ENCODE measurements around the gene STXBP6. TPM values are rescaled to one million over a fixed set of nuclear protein-coding genes. Genes with fewer than 3 reads are reported as not detected.
A peak's percentile ranks its signal among the peaks of the same experiment; 100 is the strongest.

The STXBP6 gene
- total RNA-seq, 1 experiment from 2014 or later, result 5.3 TPM

DNA sequence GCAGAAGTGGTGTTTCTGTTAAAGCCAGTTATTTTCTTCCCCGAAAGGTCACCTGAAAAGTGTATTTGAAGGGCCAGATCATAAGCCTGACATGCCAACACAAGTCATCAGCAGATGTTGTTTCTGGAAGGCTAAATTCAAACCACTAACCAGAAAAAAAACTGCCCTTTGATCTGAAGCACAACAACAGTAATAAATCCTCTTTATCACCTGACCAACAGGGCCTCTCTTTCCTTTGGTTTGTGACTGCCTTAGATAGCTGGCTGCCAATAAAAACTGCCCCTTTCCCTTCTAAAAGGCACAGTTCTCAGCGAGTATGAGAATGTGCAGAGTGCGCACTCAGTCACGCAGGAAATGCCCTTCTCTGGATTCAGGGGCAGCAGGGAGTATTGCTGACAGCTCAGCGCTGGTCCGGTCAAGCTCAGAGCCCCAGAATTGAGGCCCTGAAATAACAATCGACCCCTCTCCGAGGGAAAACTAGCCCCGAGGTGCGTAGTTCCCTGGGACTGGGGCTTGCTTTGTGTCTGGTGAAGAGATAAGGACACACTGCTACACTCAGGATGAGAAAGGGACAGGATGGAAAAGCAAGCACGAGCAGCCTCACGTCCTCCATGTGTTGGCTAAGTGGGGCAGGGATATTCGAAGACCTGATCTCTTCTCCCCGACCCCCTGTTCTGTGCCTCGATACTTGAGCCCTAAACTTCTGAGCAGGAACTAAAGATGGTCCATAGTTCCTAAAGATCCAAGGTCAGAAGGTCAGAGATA lies 231.7 kb downstream of the STXBP6 start:
- H3K27ac ChIP-seq (ENCODE audit: low read depth, low read length, poor library complexity, severe bottlenecking), result no peak overlapping the region
- intact Hi-C loops (cut with micrococcal nuclease; ENCODE audit: unreplicated experiment), result no loop called here
- DNase-seq (ENCODE audit: low spot score), result no peak
- ChIA-PET POLR2A (ENCODE audit: low non-redundant PET) (no interaction called here), CTCF (interaction anchor here (0.6 kb wide), 1 partner anchor 12 kb away, joined by 3 read pairs; no protein-coding TSS in a partner anchor)
- TF ChIP-seq, protein P1, sequence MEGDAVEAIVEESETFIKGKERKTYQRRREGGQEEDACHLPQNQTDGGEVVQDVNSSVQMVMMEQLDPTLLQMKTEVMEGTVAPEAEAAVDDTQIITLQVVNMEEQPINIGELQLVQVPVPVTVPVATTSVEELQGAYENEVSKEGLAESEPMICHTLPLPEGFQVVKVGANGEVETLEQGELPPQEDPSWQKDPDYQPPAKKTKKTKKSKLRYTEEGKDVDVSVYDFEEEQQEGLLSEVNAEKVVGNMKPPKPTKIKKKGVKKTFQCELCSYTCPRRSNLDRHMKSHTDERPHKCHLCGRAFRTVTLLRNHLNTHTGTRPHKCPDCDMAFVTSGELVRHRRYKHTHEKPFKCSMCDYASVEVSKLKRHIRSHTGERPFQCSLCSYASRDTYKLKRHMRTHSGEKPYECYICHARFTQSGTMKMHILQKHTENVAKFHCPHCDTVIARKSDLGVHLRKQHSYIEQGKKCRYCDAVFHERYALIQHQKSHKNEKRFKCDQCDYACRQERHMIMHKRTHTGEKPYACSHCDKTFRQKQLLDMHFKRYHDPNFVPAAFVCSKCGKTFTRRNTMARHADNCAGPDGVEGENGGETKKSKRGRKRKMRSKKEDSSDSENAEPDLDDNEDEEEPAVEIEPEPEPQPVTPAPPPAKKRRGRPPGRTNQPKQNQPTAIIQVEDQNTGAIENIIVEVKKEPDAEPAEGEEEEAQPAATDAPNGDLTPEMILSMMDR (conservative IDR thresholded peaks at IDR 0.05; ENCODE audit: low read depth, low read length), result no peak
- no peak for TF ChIP-seq EZH2 (IDR thresholded peaks at IDR 0.05; ENCODE audit: borderline replicate concordance, low read depth, low read length, poor library complexity, severe bottlenecking)
- no peaks in the 10 kb centered on the region for H3K36me3 ChIP-seq (ENCODE audit: insufficient read depth, low read length, poor library complexity, severe bottlenecking)
- H3K4me1 ChIP-seq (ENCODE audit: insufficient read depth, low read length, poor library complexity, severe bottlenecking), result no peaks in the 10 kb centered on the region
- no peak overlapping the region for H3K4me3 ChIP-seq (ENCODE audit: low read depth, low read length, poor library complexity, severe bottlenecking)
- no peaks in the 10 kb centered on the region for H3K9me3 ChIP-seq (ENCODE audit: low read depth, low read length, poor library complexity, severe bottlenecking)
- H3K27me3 ChIP-seq (replicated peaks; ENCODE audit: insufficient read depth, low read depth, low read length, poor library complexity), result peaks cover 5% of the 10 kb centered on the region
- no TSS peak for BruUV-seq (replicated peaks)

DNA sequence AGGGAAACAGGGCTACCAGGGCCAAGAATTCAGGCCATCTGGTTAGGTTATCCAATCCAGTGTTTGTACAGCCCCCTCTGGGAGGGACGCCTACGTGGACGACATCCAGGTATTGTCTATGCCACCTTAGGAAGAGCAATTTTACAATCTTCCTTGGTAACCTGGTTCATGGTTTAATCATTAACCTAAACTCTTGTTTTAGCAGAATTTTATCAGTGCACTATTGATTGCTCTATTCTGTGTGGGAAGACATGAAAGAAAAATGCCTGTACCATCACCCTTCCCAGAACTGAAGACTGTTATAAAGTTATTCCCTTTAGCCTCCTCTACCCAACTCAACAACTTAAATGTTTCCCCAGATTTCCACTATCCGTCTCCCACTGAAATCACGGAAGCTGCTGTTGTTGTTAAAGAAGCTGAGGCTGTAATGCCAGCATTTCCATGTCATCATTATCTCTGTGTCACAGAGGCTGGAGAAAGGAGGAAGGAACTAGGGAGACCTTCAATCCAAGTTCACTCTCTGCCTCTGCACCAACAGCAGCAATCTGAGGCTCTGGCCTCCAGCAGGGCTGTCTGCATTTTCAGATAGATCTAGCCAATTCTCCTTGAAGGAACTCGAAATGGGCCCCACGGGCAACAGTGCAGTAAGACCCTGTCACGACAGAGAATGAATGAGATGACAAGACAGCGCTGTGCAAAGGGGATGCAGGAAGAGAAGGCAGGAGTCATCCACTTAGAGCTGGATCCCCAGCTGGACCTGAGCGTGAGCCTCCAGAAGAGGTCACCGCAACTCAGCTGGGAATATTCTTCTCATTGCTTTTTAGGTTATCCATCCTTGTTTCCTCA lies 232.5 kb downstream of the STXBP6 start:
- no peak for DNase-seq (ENCODE audit: low spot score)
- H3K27ac ChIP-seq (ENCODE audit: low read depth, low read length, poor library complexity, severe bottlenecking), result no peak overlapping the region
- H3K36me3 ChIP-seq (ENCODE audit: insufficient read depth, low read length, poor library complexity, severe bottlenecking), result no peaks in the 10 kb centered on the region
- H3K9me3 ChIP-seq (ENCODE audit: low read depth, low read length, poor library complexity, severe bottlenecking), result no peaks in the 10 kb centered on the region
- BruUV-seq (replicated peaks), result no TSS peak
- intact Hi-C loops (cut with micrococcal nuclease; ENCODE audit: unreplicated experiment), result no loop called here
- CTCF ChIA-PET, result interaction anchor here (0.6 kb wide), 1 partner anchor 11 kb away, joined by 3 read pairs; no protein-coding TSS in a partner anchor
- peaks cover 5% of the 10 kb centered on the region for H3K27me3 ChIP-seq (replicated peaks; ENCODE audit: insufficient read depth, low read depth, low read length, poor library complexity)
- POLR2A ChIA-PET (ENCODE audit: low non-redundant PET), result no interaction called here
- H3K4me3 ChIP-seq (ENCODE audit: low read depth, low read length, poor library complexity, severe bottlenecking), result no peak overlapping the region
- TF ChIP-seq, protein P1 (conservative IDR thresholded peaks at IDR 0.05; ENCODE audit: low read depth, low read length), result 0 out of 2 replicates have a peak, but pooled peaks have one; percentile 22
- TF ChIP-seq EZH2 (IDR thresholded peaks at IDR 0.05; ENCODE audit: borderline replicate concordance, low read depth, low read length, poor library complexity, severe bottlenecking), result no peak
- H3K4me1 ChIP-seq (ENCODE audit: insufficient read depth, low read length, poor library complexity, severe bottlenecking), result no peaks in the 10 kb centered on the region

DNA sequence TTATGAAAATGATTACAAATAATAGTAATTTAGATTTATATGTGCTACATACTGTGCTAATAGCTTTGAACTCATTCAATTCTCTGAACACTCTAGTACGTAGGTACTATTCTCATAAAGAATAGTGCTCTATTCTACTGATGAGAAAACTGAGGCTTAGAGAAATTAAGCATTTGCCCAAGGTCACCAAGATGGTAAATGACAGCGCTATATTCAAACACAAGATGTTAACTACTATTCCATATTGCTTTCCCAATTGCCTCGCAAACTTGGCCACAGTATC lies 233.1 kb downstream of the STXBP6 start:
- CTCF ChIA-PET, result no interaction called here

More for the DNA sequence above, 233.1 kb downstream of the STXBP6 start:
- no peaks in the 10 kb centered on the region for H3K36me3 ChIP-seq (ENCODE audit: insufficient read depth, low read length, poor library complexity, severe bottlenecking)
- intact Hi-C loops (cut with micrococcal nuclease; ENCODE audit: unreplicated experiment), result no loop called here
- no peak for DNase-seq (ENCODE audit: low spot score)
- no peak overlapping the region for H3K27ac ChIP-seq (ENCODE audit: low read depth, low read length, poor library complexity, severe bottlenecking)
- peaks cover 5% of the 10 kb centered on the region for H3K27me3 ChIP-seq (replicated peaks; ENCODE audit: insufficient read depth, low read depth, low read length, poor library complexity)
- no peaks in the 10 kb centered on the region for H3K4me1 ChIP-seq (ENCODE audit: insufficient read depth, low read length, poor library complexity, severe bottlenecking)
- TF ChIP-seq EZH2 (IDR thresholded peaks at IDR 0.05; ENCODE audit: borderline replicate concordance, low read depth, low read length, poor library complexity, severe bottlenecking), result no peak
- TF ChIP-seq, protein P1 (conservative IDR thresholded peaks at IDR 0.05; ENCODE audit: low read depth, low read length), result no peak
- no peaks in the 10 kb centered on the region for H3K9me3 ChIP-seq (ENCODE audit: low read depth, low read length, poor library complexity, severe bottlenecking)
- H3K4me3 ChIP-seq (ENCODE audit: low read depth, low read length, poor library complexity, severe bottlenecking), result no peak overlapping the region
- POLR2A ChIA-PET (ENCODE audit: low non-redundant PET), result no interaction called here
- BruUV-seq (replicated peaks), result no TSS peak
